WERI-Rb-1 (cell line): ENCODE data around the gene MYO7B.

Source experiments
- DNase-seq: peaks from one replicate; pipeline ENCODE4 v3.0.0-alpha.2; 2020
- H3K27ac ChIP-seq: fragments of 250-450 bp; sonication (Bioruptor Pico); 2 replicates; pipeline ENCODE4 v1.5.1; 2020; ENCODE audit warnings: mild to moderate bottlenecking, moderate library complexity
- H3K27me3 ChIP-seq: fragments of 250-450 bp; sonication (Bioruptor Pico); 2 replicates; pipeline ENCODE4 v1.5.1; 2021; ENCODE audit warnings: mild to moderate bottlenecking, low read depth, moderate library complexity; ENCODE audit not compliant: insufficient read depth, severe bottlenecking
- H3K36me3 ChIP-seq: fragments of 250-450 bp; sonication (Bioruptor Pico); 2 replicates; pipeline ENCODE4 v1.5.1; 2020; ENCODE audit warnings: mild to moderate bottlenecking, moderate library complexity
- H3K4me3 ChIP-seq: 2 replicates; pipeline ENCODE4 v1.5.1; 2011; ENCODE audit warnings: low read depth, mild to moderate bottlenecking, control low read depth, low read length
- H3K9me3 ChIP-seq: fragments of 250-450 bp; sonication (Bioruptor Pico); 2 replicates; pipeline ENCODE4 v1.5.1; 2021; ENCODE audit warnings: mild to moderate bottlenecking, moderate library complexity; ENCODE audit not compliant: severe bottlenecking
- TF ChIP-seq, protein P1 (sequence below): IDR thresholded peaks from 2 replicates; pipeline ENCODE4 v1.5.1; 2011; ENCODE audit warnings: low read depth, mild to moderate bottlenecking, control low read depth, inconsistent platforms, low read length

The MYO7B gene

GRCh38 chr2:127624320-127624755, 88.9 kb downstream of the MYO7B start:
- TF ChIP-seq, protein P1, sequence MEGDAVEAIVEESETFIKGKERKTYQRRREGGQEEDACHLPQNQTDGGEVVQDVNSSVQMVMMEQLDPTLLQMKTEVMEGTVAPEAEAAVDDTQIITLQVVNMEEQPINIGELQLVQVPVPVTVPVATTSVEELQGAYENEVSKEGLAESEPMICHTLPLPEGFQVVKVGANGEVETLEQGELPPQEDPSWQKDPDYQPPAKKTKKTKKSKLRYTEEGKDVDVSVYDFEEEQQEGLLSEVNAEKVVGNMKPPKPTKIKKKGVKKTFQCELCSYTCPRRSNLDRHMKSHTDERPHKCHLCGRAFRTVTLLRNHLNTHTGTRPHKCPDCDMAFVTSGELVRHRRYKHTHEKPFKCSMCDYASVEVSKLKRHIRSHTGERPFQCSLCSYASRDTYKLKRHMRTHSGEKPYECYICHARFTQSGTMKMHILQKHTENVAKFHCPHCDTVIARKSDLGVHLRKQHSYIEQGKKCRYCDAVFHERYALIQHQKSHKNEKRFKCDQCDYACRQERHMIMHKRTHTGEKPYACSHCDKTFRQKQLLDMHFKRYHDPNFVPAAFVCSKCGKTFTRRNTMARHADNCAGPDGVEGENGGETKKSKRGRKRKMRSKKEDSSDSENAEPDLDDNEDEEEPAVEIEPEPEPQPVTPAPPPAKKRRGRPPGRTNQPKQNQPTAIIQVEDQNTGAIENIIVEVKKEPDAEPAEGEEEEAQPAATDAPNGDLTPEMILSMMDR = no peak
- no peak overlapping the region for H3K4me3 ChIP-seq
- no peaks in the 10 kb centered on the region for H3K36me3 ChIP-seq

DNA sequence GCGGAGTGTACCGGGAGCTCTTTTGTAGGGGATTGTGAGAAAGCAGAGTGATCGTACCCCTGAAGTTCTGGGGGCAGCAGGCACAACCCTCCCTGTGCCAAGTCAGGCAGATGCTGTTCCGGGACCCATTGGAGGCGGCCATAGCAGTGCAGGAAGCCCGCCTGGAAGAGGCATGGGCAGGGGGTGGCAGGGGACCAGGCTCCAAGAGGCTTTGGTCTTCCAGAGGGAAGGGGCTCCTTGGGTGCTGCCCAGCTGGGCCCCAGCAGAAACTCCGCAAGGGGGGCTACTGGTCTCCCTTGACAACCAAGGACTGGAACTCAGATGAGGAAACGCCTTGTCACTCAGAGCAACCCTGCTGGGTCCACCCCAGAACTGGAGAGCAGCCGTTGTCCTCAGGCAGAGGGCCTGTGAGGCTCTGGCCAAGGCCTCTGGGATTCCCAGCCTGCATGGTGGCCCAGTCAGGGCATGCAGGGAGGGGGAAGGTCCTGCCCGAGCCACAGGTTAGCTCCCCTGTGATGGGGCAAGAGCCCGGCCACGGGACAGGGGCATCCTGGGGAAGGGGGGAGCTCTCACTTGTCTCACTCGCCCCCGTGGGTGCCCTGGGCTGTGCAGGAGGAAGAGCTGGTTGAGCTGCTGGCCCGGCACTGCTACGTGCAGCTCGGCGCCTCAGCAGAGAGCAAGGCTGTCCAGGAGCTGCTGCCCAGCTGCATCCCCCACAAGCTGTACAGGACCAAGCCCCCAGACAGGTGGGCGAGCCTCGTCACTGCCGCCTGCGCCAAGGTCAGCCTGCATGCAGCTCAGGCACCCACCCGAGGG, 89.5 kb downstream of the MYO7B start:
- no peak overlapping the region for H3K27ac ChIP-seq
- H3K4me3 ChIP-seq = no peak overlapping the region
- H3K36me3 ChIP-seq = no peaks in the 10 kb centered on the region
- H3K27me3 ChIP-seq = no peaks in the 10 kb centered on the region
- no peak for DNase-seq
- no peaks in the 10 kb centered on the region for H3K9me3 ChIP-seq
- TF ChIP-seq, protein P1 = no peak

More at GRCh38 chr2:127624320-127624755, 88.9 kb downstream of the MYO7B start:
- no peak overlapping the region for H3K27ac ChIP-seq
- H3K27me3 ChIP-seq = no peaks in the 10 kb centered on the region
- no peaks in the 10 kb centered on the region for H3K9me3 ChIP-seq
- DNase-seq = no peak

- Histone ChIP-seq H3K27ac (no peak overlapping the region), H3K9me3 (no peaks in the 10 kb centered on the region), H3K27me3 (no peaks in the 10 kb centered on the region), H3K4me3 (no peak overlapping the region), H3K36me3 (no peaks in the 10 kb centered on the region)
- TF ChIP-seq, protein P1 = no peak
- DNase-seq = no peak
Measured at GRCh38 chr2:127625572-127625951, 90.1 kb downstream of the MYO7B start.

DNA sequence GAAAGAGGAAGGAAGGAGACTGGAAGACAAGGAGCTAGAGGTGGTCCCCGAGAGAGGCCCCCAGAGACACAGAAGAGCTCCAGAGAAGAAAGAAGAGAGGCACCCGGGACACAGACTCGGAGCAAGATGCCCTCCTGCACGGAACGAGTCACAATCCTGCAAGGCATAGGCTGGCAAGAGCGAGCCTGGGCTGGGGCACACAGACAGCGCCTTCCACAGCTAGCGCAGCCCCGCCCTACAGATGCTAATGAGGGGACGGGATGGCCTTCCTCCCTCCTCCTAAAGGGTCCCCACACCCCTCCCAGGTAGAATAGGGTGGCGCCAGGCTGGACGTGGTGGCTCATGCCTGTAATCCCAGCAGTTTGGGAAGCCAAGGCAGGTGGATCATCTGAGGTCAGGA, 90.7 kb downstream of the MYO7B start:
- no peak for DNase-seq
- Histone ChIP-seq H3K9me3 (no peaks in the 10 kb centered on the region), H3K27ac (no peak overlapping the region), H3K36me3 (no peaks in the 10 kb centered on the region), H3K4me3 (no peak overlapping the region), H3K27me3 (no peaks in the 10 kb centered on the region)
- TF ChIP-seq, protein P1 = no peak

DNA sequence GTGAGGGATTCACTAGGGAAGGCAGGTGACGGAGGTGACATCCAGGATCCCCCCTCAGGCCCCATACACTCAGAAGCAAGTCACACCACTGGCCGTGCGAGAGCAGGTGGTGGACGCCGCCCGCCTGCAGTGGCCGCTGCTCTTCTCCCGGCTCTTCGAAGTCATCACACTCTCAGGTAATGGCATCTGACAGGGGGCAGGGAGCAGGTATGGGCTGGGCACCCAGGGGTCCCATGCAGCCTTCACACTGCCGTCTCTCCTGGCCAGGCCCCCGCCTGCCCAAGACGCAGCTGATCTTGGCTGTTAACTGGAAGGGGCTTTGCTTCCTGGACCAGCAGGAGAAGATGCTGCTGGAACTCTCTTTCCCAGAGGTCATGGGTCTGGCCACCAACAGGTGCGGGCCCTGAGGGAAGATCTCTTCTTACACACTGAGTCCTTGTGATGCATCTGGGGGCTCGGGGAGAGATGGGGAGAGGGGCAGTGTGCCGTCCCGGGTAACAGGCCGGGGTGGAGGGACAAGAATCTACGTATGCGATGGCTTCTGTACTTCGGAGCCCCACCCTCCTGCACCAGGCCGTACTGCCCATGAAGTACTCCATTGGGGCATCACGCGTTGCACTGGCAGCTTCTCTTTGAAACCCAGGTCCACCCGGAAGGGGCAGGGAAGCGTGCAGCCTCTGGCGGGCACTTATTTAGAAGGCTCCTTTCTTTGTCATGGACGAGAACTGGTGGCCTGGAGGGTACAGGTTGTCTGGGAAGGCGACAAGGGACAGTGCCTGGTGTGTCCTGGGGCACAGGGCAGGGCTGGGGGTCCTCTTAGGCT, 91.6 kb downstream of the MYO7B start:
- no peak overlapping the region for H3K27ac ChIP-seq
- TF ChIP-seq, protein P1 = no peak
- no peaks in the 10 kb centered on the region for H3K36me3 ChIP-seq
- DNase-seq = no peak
- H3K4me3 ChIP-seq = no peak overlapping the region
- H3K9me3 ChIP-seq = no peaks in the 10 kb centered on the region
- H3K27me3 ChIP-seq = no peaks in the 10 kb centered on the region
